Fibroblast of skin of right biceps (primary cell): ENCODE measurements around the gene PNN.
"Not testable (repeated sequence)": the region's sequence is repeated elsewhere in the genome, so short reads cannot be mapped to it uniquely, and the experiment has no call there.

Experiments used
- DNase-seq: peaks from one replicate; pipeline ENCODE4 v3.0.0-alpha.2; 2013

Gene PNN

DNA sequence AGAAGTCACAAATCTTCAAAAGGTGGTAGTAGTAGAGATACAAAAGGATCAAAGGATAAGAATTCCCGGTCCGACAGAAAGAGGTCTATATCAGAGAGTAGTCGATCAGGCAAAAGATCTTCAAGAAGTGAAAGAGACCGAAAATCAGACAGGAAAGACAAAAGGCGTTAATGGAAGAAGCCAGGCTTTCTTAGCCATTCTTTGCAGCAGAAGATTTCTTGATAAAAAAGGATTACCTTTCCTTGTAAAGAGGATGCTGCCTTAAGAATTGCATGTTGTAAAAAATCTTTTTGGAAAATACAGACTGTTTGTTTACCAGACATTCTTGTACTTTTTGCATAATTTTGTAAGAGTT, 6.6 kb downstream of the PNN start:
- no peak for DNase-seq

- DNase-seq = no peak
Measured at GRCh38 chr14:39182770-39183684, 8.0 kb downstream of the PNN start.

DNA sequence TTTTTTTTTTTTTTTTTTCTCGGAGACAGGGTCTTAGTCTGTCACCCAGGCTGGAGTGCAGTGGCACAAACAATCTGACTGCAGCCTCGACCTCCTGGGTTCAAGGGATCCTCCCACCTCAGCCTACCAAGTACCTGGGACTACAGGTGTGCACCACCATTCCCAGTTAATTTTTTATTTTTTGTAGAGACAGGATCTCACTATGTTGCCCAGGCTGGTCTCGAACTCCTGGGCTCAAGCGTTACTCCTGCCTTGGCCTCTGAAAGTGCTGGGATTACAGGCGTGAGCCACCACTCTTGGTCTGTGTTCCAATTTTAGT, 8.6 kb downstream of the PNN start:
- not testable (repeated sequence) for DNase-seq

DNA sequence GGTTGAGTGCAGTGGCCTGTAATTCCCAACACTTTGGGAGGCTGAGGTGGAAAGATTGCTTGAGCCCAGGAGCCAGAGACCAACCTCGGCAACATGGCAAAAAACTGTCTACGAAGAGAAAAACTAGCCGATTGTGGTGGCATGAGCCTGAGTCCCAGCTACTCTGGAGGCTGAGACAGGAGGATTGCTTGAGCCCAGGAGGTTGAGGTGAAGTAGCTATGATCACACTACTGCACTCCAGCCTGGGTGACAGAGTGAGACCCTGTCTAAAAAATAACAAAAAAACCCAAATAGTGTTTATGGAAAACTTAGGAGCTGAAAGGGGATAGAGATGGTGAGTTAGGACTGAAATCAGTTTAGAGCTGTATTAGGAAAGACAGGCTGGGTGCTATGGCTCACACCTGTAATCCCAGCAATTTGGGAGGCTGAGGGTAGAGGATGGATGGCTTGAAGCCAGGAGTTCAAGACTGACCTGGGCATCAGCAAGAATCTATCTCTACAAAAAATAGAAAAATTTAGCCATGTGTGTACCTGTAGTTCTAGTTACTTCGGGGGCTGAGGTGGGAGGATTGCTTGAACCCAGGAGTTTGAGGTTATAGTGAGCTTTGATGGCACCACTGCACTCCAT, 9.7 kb downstream of the PNN start:
- no peak for DNase-seq

DNA sequence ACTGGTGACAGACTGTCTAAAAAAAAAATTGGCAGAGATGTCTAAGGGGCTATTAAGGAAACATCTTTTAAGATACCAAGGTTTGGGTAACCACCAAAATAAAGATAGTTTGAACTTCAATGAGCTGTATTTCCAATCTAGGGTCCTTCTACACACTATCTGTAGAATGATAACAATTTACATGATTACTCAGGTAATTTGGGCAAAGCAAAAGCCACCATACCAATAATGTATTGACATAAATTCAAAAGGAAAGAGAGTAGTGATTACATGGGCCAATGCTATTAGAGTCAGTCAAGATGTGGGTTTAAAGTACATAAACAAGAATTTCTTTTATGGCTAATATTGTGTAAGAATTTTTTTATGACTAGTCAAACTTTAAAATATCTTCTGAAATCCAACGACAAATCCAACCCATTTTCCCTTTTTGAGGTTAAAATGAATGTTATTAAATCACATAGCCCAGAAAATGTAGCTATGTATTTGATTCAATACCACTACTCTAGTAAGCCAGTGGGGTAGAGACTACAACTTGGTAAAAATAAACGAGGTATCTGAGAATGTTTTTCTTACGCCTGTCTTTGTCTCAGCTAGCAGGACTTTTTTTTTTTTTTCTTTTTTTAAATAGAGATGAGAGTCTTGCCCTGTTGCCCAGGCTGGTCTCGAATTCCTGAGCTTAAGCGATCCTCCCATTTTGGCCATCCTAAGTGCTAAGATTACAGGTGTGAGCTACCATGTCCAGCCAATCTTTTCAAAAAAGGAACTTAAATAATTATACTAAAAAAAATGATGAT, 10.4 kb downstream of the PNN start:
- DNase-seq = no peak

- no peak for DNase-seq
Measured at GRCh38 chr14:39186941-39187525, 12.0 kb downstream of the PNN start.

DNA sequence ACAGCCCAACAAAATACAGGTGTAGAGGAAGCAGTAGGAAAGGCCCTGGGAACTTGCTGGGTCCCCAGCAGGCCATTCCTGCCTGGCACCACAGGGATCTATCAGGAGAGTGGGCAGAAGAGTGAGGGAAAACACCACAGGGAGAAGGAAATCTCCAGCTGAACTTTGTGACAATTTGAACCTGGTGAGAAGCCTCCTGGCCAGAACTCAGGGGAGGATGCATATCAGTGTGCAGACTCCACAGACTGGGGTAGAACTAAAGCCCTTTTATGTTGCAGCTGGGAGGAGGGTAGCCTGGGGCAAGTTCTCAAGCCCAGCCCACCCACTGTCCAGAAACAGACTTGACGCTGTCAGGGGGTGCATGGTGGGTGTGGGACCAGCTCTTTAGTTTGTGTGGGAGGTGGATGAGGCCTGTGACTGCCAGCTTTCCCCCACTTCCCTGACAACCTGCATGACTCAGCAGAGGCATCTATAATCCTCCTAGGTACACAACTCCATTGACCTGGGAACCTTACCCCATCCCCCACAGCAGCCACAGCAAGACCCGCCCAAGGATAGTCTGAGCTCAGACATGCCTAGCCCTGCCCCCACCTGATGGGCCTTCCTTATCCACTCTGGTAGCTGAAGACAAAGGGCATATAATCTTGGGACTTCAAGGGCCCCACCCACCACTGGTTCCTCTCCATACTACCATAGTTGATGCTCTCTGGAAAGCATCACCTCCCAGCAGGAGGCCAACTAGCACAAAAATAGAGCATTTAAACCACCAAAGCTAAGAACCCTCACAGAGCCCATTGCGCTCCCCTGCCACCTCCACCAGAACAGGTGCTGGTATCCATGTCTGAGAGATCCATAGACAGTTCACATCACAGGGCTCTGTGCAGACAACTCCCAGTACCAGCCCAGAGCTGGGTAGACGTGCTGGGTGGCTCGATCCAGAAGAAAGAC, 28.9 kb downstream of the PNN start:
- no peak for DNase-seq

DNA sequence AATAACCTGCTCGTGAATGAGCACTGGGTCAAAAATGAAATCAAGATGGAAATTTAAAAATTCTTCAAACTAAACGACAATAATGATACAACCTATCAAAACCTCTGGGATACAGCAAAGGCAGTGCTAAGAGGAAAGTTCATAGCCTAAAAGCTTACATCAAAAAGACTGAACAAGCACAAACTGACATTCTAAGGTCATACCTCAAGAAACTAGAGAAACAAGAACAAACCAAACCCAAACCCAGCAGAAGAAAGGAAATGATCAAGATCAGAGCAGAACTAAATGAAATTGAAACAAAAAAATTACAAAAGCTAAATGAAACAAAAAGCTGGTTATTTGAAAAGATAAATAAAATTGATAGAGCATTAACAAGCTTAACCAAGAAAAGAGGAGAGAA, 32.4 kb downstream of the PNN start:
- DNase-seq = not testable (repeated sequence)

DNA sequence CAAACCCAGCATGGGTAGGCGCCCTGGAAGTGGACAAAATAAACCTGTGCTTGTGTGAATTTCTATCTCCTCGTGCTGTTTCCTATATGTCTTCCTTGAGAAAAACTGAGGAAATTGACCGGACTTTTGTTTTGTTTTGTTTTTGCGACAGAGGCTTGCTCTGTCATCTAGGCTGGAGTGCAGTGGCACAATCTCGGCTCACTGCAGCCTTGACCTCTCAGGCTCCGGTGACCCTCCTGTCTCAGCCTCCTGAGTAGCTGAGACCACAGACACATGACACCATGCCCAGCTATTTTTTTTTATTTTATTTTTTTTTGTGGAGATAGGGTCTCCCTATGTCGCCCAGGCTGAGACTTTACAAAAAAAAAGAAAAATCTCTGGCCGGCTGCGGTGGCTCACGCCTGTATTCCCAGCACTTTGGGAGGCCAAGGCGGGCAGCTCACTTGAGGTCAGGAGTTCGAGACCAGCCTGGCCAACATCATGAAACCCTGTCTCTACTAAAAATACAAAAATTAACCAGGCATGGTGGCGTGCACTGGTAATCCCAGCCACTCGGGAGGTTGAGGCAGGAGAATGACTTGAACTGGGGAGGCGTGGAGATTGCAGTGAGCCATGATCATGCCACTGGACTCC, 36.2 kb downstream of the PNN start:
- DNase-seq = no peak

- peak; percentile 19 for DNase-seq
Measured at GRCh38 chr14:39212034-39212433, 37.0 kb downstream of the PNN start.

DNA sequence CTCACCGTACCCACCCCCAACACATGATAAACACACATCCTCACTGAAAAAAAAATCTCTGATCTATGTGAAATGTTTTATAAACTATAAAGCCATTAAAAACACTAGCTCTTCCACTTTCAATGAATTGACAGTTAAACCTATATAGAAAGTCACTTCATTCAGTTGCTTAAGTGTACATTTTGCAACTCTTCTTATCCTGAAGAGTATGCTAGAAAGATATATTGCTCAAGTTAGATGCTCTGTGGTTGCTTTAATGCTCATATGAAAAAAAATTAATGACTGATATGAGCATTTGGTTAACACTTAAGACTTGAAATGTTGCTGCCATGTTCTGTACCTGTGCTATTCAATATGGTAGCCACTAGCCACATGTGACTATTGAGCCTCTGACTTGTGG, 37.6 kb downstream of the PNN start:
- no peak for DNase-seq

DNA sequence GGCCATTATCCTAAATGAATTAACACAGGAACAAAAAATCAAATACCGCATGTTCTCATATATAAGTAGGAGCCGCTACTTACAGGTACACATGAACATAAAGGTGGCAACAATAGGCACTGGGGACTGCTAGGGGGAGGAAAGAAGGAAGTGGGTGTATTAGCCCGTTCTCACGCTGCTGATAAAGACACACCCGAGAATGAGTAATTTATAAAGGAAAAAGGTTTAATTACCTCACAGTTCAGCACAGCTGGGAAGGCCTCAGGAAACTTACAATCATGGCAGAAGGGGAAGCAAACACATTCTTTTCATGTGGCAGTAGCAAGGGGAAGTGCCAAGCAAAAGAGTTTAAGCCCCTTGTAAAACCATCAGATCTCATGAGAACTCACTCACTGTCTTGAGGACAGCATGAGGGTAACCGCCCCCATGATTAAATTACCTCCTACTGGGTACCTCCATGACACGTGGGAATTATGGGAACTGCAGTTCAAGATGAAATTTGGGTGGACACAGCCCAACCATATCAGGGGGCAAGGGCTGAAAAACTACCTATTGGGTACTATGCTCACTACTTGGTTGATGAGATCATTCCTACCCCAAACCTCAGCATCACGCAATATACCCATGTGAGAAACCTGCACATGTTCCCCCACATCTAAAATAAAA, 42.3 kb downstream of the PNN start:
- no peak for DNase-seq

DNA sequence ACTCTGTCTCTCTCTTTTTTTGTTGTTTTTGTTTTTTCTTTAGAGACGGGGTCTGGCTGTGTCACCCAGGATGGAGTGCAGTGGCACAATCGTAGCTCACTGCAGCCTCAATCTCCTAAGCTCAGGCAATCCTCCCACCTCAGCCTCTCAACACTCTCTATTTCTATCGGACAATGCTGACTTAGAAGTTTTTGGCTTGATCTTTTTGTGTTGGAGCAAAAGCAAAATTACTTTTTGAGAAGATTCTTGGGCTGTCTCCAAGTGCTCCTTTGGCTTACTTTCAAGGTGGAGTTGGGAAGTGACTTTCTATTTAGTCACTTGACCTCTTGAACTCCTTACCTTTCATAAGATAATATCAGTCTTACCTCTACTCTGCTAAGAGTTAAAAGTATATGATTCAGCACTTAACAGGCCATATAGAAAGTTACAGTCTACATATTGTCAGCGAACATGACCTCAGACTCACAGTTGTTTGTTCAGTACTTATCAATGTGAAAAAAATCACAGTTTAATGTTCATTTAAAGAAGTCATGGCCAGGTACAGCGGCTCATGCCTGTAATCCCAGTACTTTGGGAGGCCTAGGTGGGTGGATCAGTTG, 43.2 kb downstream of the PNN start:
- peak; percentile 59 for DNase-seq

DNA sequence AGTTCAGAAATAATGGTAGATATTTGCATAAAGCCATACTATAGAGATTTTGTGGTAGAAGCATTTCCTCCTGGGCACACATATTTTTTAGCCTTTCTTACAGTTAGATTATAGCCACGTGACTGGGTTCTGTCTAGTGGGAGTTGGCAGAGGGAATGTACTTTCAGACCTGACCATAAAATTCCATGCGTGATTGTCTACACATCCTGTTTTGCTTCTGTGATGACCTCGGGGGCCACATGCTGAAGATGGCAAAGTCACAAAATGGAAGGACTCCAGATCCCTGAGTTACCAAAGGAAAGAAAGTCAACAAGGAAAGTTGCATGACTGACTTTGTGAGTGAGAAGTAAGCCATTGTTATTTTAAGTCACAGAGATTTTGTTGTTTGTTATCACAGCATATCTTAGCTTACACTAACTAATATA, 44.0 kb downstream of the PNN start:
- DNase-seq = peak; percentile 38

DNA sequence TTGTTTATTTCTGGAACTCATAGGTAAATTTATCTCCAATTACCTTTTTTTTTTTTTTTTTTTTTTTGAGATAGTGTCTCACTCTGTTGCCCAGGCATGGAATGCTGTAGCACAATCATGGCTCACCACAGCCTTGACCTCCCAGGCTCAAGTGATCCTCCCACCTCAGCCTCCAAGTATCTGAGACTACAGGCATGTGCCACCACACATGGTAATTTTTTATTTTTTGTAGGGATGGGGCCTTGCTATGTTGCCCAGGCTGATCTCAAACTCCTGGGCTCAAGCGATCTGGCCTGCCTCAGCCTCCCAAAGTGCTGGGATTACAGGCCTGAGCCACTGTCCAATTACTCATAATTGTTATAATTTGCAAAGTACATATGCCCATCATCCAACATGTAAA, 45.4 kb downstream of the PNN start:
- not testable (repeated sequence) for DNase-seq

DNA sequence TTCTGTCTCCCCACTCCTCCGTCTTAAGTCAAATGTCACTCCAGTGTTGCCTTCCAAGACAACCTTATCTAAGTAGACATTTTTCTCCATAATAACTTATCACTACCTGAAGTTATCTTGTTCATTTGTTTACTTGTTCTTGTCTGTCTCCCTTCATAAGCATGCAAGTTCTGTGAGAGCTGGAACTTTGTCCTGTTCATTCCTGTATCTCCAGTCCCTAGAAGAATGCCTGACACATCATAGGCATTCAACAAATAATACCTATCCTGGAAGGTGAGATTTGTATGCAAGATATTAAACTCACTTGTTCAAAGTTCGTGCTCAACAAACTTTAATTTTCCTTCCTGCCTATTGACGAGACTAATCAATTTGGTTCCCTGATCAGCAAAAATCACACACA, 53.0 kb downstream of the PNN start:
- DNase-seq = no peak

GRCh38 chr14:39228509-39229221, 53.6 kb downstream of the PNN start:
- no peak for DNase-seq

DNA sequence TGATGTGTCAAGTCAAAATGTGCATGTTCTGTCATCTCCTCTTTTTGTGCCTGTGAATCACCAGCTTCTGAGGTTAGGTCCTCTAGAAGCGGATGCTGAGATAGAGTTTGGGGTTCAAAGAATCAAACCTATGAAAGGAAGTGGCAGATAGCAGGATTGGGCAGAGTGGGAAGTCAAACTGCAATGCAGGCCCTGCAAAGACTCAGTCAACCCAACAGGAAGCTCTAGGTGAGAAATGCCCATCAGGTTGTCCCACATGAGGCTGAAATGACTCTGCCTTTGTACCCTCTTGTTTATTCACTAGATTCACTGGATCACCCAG, 54.1 kb downstream of the PNN start:
- peak; percentile 44 for DNase-seq

DNA sequence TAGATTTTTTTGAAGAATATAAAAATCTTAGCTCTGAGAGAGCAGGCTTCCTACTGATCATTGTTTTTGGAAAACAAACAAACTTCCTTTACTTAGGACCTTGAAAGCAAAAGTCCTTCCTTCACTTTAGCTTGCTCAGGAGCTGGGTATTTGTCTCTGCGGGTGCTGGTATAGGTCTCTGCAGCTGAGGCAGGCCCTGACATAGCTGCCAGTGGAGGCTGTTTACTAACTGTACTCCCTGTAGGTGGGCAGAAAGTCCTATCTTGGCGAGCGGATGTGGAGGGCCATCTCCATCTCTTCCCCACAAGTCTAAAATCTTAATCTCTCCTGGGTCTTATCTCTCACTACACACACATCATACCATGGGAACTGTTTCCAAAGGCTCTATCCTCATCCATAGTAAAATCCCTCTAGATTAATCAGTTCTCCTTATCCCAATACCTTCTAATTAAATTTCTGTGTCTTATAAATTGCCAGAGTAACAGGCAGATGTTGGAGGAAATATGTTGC, 54.6 kb downstream of the PNN start:
- no peak for DNase-seq

DNA sequence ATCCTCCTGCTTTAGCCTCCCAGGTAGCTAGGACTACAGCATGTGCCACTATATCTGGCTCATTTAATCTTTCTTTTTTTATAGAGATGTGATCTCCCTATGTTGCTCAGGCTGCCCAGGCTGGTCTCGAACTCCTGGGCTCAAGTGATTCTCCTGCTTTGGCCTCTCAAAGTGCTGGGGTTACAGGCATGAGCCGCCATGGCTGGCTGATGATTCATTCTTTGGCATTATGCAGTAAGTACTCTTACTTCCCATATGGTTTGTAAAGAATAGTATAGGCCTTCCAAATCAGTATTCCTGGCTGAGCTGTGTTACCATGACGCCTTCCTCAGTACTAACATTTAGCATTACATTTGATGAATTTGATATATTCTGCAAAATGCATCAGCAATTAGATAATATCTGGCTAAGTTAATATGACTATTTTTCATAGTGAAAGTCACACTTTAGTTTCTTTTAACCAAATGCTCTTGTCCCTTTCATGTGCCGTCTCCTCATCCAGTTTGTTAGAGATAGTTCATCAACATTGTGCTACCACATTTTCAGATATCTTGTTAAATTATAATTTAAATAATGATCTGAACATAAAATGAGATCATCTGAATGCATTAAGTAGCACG, 55.5 kb downstream of the PNN start:
- peak; percentile 37 for DNase-seq
